Measurements from ENCODE around the gene SIVA1.
A peak's percentile ranks its signal among the peaks of the same experiment; 100 is the strongest.

Gene SIVA1

DNA sequence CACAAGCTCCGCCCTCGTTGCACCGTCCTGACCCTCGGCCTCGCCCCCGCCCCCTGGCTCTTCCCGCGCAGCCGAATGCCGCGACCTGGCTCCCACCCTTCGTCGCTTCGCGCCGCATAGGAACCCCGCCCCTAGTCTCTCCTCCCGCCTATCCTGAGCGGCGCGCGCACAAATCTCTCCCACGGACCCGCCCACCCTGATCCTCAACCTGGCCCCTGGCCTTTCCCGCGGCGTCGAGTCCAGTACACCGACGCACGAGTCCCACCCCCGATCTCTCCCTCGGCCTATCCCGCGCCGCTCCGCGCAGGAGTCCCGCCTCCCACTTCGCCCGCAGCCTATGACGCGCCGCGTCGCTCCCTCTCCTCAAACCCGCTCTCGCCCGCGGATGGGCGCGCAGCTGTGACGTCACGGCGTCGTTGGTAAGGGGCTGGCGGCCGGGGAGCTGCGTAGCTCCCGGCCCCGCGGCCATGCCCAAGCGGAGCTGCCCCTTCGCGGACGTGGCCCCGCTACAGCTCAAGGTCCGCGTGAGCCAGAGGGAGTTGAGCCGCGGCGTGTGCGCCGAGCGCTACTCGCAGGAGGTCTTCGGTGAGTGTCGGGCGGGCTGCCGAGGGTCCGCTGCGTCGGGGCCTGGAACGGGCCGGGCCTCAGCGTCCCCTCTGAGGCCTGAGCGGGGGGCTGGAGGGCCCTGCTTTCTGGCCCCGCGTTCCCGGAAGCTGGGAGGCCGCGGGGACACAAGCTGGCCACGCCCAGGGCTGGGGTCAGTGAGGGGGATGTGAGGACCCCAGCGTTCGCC is at the start of gene SIVA1:
TSS of gene SIVA1 (plus strand) at position 413 of the 793 bp plus-strand sequence. CDS start at position 468, 55 bp downstream.
- peak; percentile 100 for DNase-seq (ENCODE audit: extremely low read depth, insufficient read length)
- no peak for TF ChIP-seq CTCF (IDR thresholded peaks at IDR 0.05; ENCODE audit: insufficient read depth, low read length, poor library complexity, severe bottlenecking)
- H3K27me3 ChIP-seq (replicated peaks; ENCODE audit: control insufficient read depth, insufficient read depth, low read length), result no peaks in the 10 kb centered on the region
- peaks cover 13% of the 10 kb centered on the region for H3K36me3 ChIP-seq (ENCODE audit: control insufficient read depth, insufficient read depth, low read length)
- H3K4me3 ChIP-seq (replicated peaks; ENCODE audit: low read depth, low read length), result peak within 1 kb of the TSS; percentile 98

DNA sequence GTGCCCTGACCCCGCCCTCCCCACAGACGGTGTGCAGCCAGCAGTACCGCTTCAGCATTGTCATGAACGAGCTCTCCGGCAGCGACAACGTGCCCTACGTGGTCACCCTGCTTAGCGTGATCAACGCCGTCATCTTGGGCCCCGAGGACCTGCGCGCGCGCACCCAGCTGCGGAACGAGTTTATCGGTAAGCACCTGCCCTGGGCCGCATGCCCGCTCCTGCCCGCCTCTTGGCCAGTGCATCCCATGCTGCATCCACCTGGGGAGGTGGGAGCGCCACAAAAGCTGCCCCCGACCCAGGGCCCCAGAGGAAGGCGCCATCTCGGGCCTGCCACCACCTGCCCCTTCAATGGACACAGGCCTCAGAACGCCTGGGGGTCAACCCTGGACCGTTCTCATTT is 49.7 kb upstream of the SIVA1 start:
- H3K4me3 ChIP-seq (replicated peaks; ENCODE audit: low read depth, low read length), result no peak overlapping the region
- TF ChIP-seq CTCF (IDR thresholded peaks at IDR 0.05; ENCODE audit: insufficient read depth, low read length, poor library complexity, severe bottlenecking), result no peak
- DNase-seq (ENCODE audit: extremely low read depth, insufficient read length), result no peak
- no peaks in the 10 kb centered on the region for H3K27me3 ChIP-seq (replicated peaks; ENCODE audit: control insufficient read depth, insufficient read depth, low read length)
- H3K36me3 ChIP-seq (ENCODE audit: control insufficient read depth, insufficient read depth, low read length), result no peaks in the 10 kb centered on the region; the same call in 1 of the 2 replicates

DNA sequence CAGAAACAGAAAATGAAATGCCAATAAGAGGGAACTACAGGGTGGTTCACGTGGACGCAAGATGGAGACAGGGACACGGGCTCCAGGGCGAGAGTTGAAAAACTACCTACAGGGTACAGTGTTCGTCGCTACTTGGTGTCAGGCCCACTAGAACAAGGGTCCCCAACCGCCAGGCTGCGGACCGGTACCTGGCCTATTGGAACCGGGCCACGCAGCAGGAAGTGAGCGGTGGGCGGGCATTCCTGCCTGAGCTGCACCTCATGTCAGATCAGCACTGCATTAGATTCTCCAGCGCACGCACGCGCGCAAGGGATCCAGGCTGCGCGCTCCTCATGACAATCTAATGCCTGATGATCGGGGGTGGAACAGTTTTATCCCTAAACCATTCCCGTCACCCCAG is 48.7 kb upstream of the SIVA1 start:
- no peak for TF ChIP-seq CTCF (IDR thresholded peaks at IDR 0.05; ENCODE audit: insufficient read depth, low read length, poor library complexity, severe bottlenecking)
- no peak overlapping the region for H3K4me3 ChIP-seq (replicated peaks; ENCODE audit: low read depth, low read length)
- no peaks in the 10 kb centered on the region for H3K27me3 ChIP-seq (replicated peaks; ENCODE audit: control insufficient read depth, insufficient read depth, low read length)
- DNase-seq (ENCODE audit: extremely low read depth, insufficient read length), result no peak
- no peaks in the 10 kb centered on the region; the same call in 1 of the 2 replicates for H3K36me3 ChIP-seq (ENCODE audit: control insufficient read depth, insufficient read depth, low read length)

- no peak for DNase-seq (ENCODE audit: extremely low read depth, insufficient read length)
- H3K27me3 ChIP-seq (replicated peaks; ENCODE audit: control insufficient read depth, insufficient read depth, low read length), result no peaks in the 10 kb centered on the region
- no peak overlapping the region for H3K4me3 ChIP-seq (replicated peaks; ENCODE audit: low read depth, low read length)
- H3K36me3 ChIP-seq (ENCODE audit: control insufficient read depth, insufficient read depth, low read length), result no peaks in the 10 kb centered on the region; the same call in 1 of the 2 replicates
- no peak for TF ChIP-seq CTCF (IDR thresholded peaks at IDR 0.05; ENCODE audit: insufficient read depth, low read length, poor library complexity, severe bottlenecking)
Measured at GRCh38 chr14:104705340-104706047, 47.5 kb upstream of the SIVA1 start.

DNA sequence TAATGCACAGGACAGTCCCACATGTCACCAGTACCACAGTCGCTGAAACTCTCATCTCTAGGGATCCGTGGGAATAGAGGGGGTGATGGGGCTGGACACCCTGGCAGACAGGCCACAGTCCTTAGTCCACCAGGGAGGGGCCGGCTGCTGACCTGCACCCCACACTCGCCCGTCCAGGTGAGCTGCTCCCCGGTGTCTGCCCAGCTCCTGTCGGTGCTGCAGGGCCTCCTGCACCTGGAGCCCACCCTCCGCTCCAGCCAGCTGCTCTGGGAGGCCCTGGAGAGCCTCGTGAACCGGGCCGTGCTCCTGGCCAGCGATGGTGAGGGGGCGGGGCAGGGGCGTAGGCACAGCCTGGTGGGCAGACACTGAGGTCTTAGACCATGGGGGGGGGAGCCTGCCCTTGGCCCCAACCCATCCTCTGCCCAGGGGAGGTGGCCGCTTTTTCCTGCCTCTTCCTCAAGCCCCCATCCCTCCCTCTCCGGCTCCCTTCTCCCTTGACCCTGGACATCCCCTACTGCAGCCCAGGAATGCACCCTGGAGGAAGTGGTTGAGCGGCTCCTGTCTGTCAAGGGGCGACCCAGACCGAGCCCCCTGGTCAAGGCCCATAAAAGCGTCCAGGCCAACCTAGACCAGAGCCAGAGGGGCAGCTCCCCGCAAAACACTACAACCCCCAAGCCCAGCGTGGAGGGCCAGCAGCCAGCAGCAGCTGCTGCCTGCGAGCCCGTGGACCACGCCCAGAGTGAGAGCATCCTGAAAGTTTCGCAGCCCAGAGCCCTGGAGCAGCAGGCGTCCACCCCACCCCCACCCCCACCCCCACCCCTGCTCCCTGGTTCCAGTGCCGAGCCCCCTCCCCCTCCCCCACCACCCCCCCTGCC is 46.0 kb upstream of the SIVA1 start:
- no peak for TF ChIP-seq CTCF (IDR thresholded peaks at IDR 0.05; ENCODE audit: insufficient read depth, low read length, poor library complexity, severe bottlenecking)
- DNase-seq (ENCODE audit: extremely low read depth, insufficient read length), result no peak
- H3K27me3 ChIP-seq (replicated peaks; ENCODE audit: control insufficient read depth, insufficient read depth, low read length), result no peaks in the 10 kb centered on the region

More for the DNA sequence above, 46.0 kb upstream of the SIVA1 start:
- Histone ChIP-seq H3K36me3 (ENCODE audit: control insufficient read depth, insufficient read depth, low read length) (no peaks in the 10 kb centered on the region; the same call in 1 of the 2 replicates), H3K4me3 (replicated peaks; ENCODE audit: low read depth, low read length) (no peak overlapping the region)
